Measurements from ENCODE around the gene KLB. TPM values are rescaled to one million over a fixed set of nuclear protein-coding genes. Genes with fewer than 3 reads are reported as not detected.

The KLB gene
- total RNA-seq, 1 experiment from 2014 or later, result not detected

DNA sequence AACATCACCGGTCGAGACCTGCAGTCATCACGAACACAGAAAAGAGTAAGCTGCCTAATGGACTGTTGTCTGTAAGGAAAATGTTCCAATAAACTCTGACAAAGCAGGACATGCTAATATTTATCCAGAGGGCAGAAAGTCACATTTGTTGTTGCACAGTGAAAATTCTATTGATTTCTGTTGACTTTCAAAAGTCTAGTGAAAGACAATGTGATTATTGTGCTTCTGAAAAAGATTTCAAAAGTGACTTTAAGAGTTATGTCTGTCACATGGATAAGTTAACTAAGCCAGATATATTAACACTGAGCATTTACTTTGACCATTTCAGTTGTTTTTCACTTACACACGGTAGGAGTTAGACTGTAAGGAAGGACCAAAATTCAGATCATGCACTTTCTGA lies 31.3 kb upstream of the KLB start:
- peaks cover 3% of the 10 kb centered on the region; the same call in 1 of the 2 replicates for H3K27me3 ChIP-seq (ENCODE audit: insufficient read depth, low read depth)
- BruUV-seq (replicated peaks), result no TSS peak
- H3K9me2 ChIP-seq (ENCODE audit: insufficient read depth), result no peaks in the 10 kb centered on the region
- no peak overlapping the region for H3K27ac ChIP-seq
- no peak overlapping the region for H3K4me3 ChIP-seq
- H3F3A ChIP-seq (ENCODE audit: insufficient read depth, low read depth), result no peaks in the 10 kb centered on the region
- H3K9me3 ChIP-seq (ENCODE audit: insufficient read depth, low read depth), result no peaks in the 10 kb centered on the region
- H3K79me2 ChIP-seq (ENCODE audit: low read depth), result no peaks in the 10 kb centered on the region
- H3K4me1 ChIP-seq (replicated peaks; ENCODE audit: insufficient read depth), result no peaks in the 10 kb centered on the region
- no peak for DNase-seq
- no peak overlapping the region for H3K4me2 ChIP-seq
- intact Hi-C loops (cut with micrococcal nuclease; ENCODE audit: unreplicated experiment), result no loop called here
- ChIA-PET POLR2A (ENCODE audit: unreplicated experiment) (no interaction called here), CTCF (no interaction called here)
- H2AFZ ChIP-seq, result no peak overlapping the region
- H3K36me3 ChIP-seq (ENCODE audit: low read depth), result no peaks in the 10 kb centered on the region
- H4K20me1 ChIP-seq (ENCODE audit: insufficient read depth), result no peaks in the 10 kb centered on the region
- TF ChIP-seq EZH2 (IDR thresholded peaks at IDR 0.05; ENCODE audit: low read depth), result no peak
- TF ChIP-seq, protein P1, sequence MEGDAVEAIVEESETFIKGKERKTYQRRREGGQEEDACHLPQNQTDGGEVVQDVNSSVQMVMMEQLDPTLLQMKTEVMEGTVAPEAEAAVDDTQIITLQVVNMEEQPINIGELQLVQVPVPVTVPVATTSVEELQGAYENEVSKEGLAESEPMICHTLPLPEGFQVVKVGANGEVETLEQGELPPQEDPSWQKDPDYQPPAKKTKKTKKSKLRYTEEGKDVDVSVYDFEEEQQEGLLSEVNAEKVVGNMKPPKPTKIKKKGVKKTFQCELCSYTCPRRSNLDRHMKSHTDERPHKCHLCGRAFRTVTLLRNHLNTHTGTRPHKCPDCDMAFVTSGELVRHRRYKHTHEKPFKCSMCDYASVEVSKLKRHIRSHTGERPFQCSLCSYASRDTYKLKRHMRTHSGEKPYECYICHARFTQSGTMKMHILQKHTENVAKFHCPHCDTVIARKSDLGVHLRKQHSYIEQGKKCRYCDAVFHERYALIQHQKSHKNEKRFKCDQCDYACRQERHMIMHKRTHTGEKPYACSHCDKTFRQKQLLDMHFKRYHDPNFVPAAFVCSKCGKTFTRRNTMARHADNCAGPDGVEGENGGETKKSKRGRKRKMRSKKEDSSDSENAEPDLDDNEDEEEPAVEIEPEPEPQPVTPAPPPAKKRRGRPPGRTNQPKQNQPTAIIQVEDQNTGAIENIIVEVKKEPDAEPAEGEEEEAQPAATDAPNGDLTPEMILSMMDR (conservative IDR thresholded peaks at IDR 0.05), result no peak

DNA sequence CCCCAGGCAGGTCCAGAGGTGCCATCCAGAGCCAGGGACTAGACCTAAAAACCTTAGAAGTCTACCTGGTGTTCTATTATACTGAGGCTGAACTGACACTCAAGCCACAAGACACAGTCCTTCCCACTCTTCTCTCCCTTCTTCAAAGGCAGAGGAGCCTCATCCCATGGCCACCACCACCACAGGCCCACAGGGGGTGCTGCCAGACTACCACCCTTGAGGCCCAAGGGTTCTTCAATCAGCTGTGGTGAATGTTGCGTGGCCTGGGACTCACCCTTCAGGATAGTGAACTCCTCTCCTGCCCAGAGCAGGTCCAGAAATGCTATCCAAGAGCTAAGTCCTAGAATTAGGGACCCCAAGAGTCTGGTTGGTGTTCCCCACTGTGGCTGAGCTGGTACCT lies 23.0 kb upstream of the KLB start:
- DNase-seq, result no peak
- ChIA-PET POLR2A (ENCODE audit: unreplicated experiment) (no interaction called here), CTCF (no interaction called here)
- H2AFZ ChIP-seq, result no peak overlapping the region
- H3K27ac ChIP-seq, result no peak overlapping the region
- H3K36me3 ChIP-seq (ENCODE audit: low read depth), result no peaks in the 10 kb centered on the region
- H3K79me2 ChIP-seq (ENCODE audit: low read depth), result no peaks in the 10 kb centered on the region
- H3K9me3 ChIP-seq (ENCODE audit: insufficient read depth, low read depth), result no peaks in the 10 kb centered on the region
- TF ChIP-seq, protein P1 (conservative IDR thresholded peaks at IDR 0.05), result no peak
- TF ChIP-seq EZH2 (IDR thresholded peaks at IDR 0.05; ENCODE audit: low read depth), result no peak
- no peaks in the 10 kb centered on the region for H3K9me2 ChIP-seq (ENCODE audit: insufficient read depth)
- no peaks in the 10 kb centered on the region for H4K20me1 ChIP-seq (ENCODE audit: insufficient read depth)
- no peaks in the 10 kb centered on the region for H3F3A ChIP-seq (ENCODE audit: insufficient read depth, low read depth)
- intact Hi-C loops (cut with micrococcal nuclease; ENCODE audit: unreplicated experiment), result no loop called here
- no peak overlapping the region for H3K4me2 ChIP-seq
- H3K4me1 ChIP-seq (replicated peaks; ENCODE audit: insufficient read depth), result no peaks in the 10 kb centered on the region
- no TSS peak for BruUV-seq (replicated peaks)
- H3K4me3 ChIP-seq, result no peak overlapping the region
- peaks cover 3% of the 10 kb centered on the region; the same call in 1 of the 2 replicates for H3K27me3 ChIP-seq (ENCODE audit: insufficient read depth, low read depth)

DNA sequence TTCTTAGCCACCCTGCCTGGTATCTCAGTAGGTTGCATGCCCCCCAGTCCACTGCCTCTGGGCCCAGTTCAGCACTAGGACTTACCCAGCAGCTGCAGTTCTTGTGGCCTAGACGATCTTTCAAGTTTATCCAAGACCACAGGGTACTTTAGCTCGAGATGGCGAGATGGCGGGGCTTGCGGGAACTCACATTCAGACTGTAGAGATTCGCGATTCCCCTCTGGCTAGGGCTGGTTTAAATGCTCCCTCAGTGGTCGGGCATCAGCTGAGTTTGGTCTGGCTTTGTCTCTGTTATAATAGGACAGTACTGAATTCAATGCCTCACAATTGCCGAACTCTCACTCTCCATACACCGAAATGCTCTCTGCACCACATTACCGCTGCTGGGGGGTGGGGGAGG lies 22.2 kb upstream of the KLB start:
- no peaks in the 10 kb centered on the region for H3K4me1 ChIP-seq (replicated peaks; ENCODE audit: insufficient read depth)
- H3F3A ChIP-seq (ENCODE audit: insufficient read depth, low read depth), result no peaks in the 10 kb centered on the region
- H3K4me3 ChIP-seq, result no peak overlapping the region
- intact Hi-C loops (cut with micrococcal nuclease; ENCODE audit: unreplicated experiment), result no loop called here
- TF ChIP-seq, protein P1 (conservative IDR thresholded peaks at IDR 0.05), result no peak
- TF ChIP-seq EZH2 (IDR thresholded peaks at IDR 0.05; ENCODE audit: low read depth), result no peak
- CTCF ChIA-PET, result no interaction called here
- no peaks in the 10 kb centered on the region for H3K79me2 ChIP-seq (ENCODE audit: low read depth)
- no peak overlapping the region for H3K4me2 ChIP-seq
- H3K9me2 ChIP-seq (ENCODE audit: insufficient read depth), result no peaks in the 10 kb centered on the region
- H3K27ac ChIP-seq, result no peak overlapping the region
- no peaks in the 10 kb centered on the region for H4K20me1 ChIP-seq (ENCODE audit: insufficient read depth)
- no peak overlapping the region for H2AFZ ChIP-seq
- H3K27me3 ChIP-seq (ENCODE audit: insufficient read depth, low read depth), result peaks cover 4% of the 10 kb centered on the region; the same call in 1 of the 2 replicates
- no peaks in the 10 kb centered on the region for H3K9me3 ChIP-seq (ENCODE audit: insufficient read depth, low read depth)
- POLR2A ChIA-PET (ENCODE audit: unreplicated experiment), result no interaction called here
- no peak for DNase-seq
- BruUV-seq (replicated peaks), result no TSS peak
- H3K36me3 ChIP-seq (ENCODE audit: low read depth), result no peaks in the 10 kb centered on the region

All from PC-9 (cell line).